GM13977 (cell line): ENCODE results near the gene ADGRB2.
A peak's percentile ranks its signal among the peaks of the same experiment; 100 is the strongest.

Experiments
- DNase-seq: peaks from one replicate; pipeline ENCODE4 v3.0.0; 2012; ENCODE audit warnings: low spot score
- in situ Hi-C: fragments of 300-500 bp; cut with MboI; formaldehyde crosslinking; loops from one replicate; pipeline ENCODE4 v1.12.0; 2022; ENCODE audit warnings: low sequenced_read_pairs, low pct_unique_long_range_greater_than_20kb, mixed read lengths, inconsistent platforms; ENCODE audit not compliant: unreplicated experiment
- TF ChIP-seq, protein P1 (sequence below): IDR thresholded peaks from 2 replicates; pipeline ENCODE4 v1.5.1; 2012; ENCODE audit warnings: mild to moderate bottlenecking, control low read depth; ENCODE audit not compliant: insufficient read depth; ENCODE audit errors: extremely low read depth, missing control alignments

ADGRB2 gene, protein sequence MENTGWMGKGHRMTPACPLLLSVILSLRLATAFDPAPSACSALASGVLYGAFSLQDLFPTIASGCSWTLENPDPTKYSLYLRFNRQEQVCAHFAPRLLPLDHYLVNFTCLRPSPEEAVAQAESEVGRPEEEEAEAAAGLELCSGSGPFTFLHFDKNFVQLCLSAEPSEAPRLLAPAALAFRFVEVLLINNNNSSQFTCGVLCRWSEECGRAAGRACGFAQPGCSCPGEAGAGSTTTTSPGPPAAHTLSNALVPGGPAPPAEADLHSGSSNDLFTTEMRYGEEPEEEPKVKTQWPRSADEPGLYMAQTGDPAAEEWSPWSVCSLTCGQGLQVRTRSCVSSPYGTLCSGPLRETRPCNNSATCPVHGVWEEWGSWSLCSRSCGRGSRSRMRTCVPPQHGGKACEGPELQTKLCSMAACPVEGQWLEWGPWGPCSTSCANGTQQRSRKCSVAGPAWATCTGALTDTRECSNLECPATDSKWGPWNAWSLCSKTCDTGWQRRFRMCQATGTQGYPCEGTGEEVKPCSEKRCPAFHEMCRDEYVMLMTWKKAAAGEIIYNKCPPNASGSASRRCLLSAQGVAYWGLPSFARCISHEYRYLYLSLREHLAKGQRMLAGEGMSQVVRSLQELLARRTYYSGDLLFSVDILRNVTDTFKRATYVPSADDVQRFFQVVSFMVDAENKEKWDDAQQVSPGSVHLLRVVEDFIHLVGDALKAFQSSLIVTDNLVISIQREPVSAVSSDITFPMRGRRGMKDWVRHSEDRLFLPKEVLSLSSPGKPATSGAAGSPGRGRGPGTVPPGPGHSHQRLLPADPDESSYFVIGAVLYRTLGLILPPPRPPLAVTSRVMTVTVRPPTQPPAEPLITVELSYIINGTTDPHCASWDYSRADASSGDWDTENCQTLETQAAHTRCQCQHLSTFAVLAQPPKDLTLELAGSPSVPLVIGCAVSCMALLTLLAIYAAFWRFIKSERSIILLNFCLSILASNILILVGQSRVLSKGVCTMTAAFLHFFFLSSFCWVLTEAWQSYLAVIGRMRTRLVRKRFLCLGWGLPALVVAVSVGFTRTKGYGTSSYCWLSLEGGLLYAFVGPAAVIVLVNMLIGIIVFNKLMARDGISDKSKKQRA (N-terminal part only)

DNA sequence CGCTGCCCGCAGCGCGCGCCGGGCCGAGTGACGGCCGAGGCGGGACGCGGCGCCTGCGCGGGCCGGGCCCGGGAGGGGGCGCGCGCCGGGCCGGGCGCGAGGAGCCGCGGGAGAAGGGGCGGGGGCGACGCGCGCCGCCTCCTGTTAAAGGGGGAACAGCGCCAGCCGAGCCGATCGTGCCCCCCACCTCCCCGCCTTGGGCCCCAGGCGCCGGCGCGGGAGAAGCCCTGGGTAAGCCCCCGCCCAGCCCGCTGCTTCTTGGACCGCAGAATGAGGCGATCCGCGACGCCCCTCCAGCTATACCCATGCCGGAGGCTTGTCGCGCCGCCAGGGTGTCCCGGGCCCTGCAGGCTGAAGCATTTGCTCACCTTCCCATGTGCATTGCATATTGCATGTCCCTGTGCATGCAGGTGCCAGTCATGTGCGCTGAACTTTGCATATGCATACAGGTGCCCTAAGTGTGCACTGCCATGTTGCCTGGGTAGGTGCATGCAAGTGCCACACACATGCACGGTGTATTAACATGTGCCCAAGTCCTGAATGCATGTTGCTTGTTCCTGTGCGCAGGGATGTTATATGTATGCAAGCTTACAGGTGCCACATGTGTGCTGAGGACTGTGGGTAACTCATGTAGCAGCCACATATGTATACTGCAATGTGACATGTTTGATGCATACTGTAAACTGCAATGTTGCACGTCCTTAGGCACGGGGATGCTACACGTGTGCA is at the start of gene ADGRB2:
Gene ADGRB2 (minus strand): TSS at position 29 of the 729 bp plus-strand sequence. CDS start 7,119 bp downstream, outside the sequence.
- TF ChIP-seq, protein P1, sequence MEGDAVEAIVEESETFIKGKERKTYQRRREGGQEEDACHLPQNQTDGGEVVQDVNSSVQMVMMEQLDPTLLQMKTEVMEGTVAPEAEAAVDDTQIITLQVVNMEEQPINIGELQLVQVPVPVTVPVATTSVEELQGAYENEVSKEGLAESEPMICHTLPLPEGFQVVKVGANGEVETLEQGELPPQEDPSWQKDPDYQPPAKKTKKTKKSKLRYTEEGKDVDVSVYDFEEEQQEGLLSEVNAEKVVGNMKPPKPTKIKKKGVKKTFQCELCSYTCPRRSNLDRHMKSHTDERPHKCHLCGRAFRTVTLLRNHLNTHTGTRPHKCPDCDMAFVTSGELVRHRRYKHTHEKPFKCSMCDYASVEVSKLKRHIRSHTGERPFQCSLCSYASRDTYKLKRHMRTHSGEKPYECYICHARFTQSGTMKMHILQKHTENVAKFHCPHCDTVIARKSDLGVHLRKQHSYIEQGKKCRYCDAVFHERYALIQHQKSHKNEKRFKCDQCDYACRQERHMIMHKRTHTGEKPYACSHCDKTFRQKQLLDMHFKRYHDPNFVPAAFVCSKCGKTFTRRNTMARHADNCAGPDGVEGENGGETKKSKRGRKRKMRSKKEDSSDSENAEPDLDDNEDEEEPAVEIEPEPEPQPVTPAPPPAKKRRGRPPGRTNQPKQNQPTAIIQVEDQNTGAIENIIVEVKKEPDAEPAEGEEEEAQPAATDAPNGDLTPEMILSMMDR, result peak; percentile 8
- in situ Hi-C loops, result no loop called here
- peak; percentile 67 for DNase-seq

DNA sequence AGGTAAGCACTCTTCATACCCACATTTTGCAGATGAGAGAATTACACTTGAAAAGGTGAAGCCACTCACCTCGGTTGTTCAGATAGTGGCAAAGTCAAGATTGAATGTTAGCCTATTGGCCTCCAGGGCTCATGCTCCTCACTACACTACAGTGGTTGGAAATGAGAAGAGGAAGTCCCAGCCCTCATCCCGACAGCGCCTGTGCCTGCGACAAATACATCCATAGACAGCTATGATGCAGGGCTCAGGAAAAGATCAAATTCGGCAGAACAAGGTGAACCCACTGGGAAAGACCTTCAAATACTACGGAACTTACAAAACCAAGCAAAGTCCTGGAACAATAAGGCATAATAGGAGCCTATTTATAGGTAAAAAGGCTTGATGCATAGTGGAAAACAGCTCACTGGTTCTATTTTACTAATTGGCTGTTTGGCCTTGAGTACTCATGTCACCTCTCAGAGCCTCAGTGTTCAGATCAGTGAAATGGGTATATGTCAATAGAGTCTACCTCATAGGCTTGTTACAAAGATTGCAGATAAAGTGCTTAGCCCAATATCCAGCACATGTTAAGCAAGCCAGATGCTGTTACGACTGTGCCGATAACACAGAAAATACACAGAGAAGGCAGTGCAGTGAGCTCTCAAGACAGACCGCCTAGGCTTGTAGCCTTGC is 48.2 kb upstream of the ADGRB2 start:
- TF ChIP-seq, protein P1, result no peak
- no peak for DNase-seq
- in situ Hi-C loops, result no loop called here

DNA sequence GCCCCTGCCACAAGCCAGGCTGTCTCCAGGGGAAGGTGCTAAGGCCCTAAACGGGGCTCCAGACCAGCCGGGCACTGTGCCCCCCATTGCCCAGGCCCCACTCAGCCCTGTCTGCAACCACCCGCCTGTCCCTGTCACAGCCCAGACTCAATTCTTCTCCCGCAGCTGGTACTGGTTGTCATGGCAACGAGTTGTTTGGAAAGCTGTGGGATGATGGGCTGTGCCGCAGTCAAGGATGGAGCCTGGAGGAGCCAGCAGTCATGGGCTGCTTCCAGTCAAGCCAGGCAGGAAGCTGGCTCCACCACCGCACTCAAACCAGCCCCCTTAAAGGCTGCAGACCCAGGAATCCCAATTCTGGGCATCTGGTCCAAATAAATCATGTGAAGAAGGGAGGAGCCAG is 47.5 kb upstream of the ADGRB2 start:
- in situ Hi-C loops, result no loop called here
- TF ChIP-seq, protein P1, result no peak
- no peak for DNase-seq

DNA sequence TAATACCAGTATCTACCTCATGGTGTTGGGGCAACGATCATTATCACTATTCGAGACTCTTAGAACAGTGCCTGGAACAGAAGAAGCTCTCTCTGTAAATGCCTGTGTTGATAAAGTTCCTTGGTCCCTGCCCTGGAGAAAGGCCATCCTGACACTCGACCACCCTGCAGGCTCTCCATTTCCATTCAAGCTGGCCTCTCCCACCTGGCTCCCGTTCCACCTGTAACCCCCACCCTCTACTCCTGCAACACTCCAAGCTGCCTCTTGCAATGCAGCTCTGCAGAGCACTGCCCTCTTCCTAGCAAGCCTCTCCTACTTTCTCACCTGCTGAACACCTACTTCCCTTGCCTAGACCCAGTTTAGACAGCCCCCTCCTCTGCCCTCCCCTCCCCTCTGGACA is 45.6 kb upstream of the ADGRB2 start:
- DNase-seq, result no peak
- TF ChIP-seq, protein P1, result no peak
- in situ Hi-C loops, result no loop called here

DNA sequence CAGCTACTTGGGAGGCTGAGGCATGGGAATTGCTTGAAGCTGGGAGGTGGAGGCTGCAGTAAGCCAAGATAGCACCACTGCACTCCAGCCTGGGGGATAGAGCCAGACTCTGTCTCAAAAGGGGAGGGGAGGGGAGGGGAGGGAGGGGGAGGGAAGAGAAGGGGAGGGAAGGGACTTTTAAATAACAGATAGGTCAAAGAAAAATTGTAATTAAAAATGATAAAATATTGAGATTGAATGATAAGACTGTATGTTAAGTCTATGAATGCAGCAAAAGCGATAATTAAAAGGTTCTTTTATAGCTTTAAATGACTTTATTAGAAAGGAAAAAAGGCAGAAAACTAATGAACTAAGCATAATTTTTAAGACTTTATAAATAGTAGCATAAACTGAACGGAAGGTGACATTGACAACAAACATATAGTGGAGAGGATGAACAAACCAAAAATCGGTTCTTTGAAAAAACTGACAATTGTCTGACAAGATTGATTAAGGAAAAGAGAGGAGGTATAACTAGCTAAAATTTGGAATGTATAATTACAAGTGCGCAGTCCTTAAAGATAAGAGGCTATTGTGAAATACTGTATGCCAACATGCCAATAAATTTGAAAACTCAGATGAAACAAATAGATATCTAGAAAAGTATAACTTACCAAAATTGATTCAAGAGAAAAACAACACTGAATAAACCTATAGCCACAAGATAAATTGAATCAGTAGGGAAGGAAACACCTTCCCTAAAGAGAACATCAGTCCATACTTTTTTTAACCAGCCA is 43.3 kb upstream of the ADGRB2 start:
- DNase-seq, result no peak
- TF ChIP-seq, protein P1, result no peak
- in situ Hi-C loops, result no loop called here
